Right lobe of liver (tissue), 4 donors: ENCODE measurements around the gene DUSP1.

Experiments used
- CTCF ChIP-seq, 4 donors: fragments of 200-600 bp in 3 of 4; fragments of 450-650 bp in 1 of 4; IDR thresholded peaks; one replicate each; pipeline versions ENCODE4 v1.5.1 to v1.8.0; 2016 to 2022; ENCODE audit warnings: antibody characterized with exemption in 4 of 4, mild to moderate bottlenecking in 2 of 4
- POLR2A ChIP-seq: fragments of 450-650 bp; IDR thresholded peaks from one replicate; pipeline ENCODE4 v1.6.1; 2017; ENCODE audit warnings: antibody characterized with exemption, mild to moderate bottlenecking
- donor health status: DM: no; HTN: no; CAD: no.
- donor health status: DM: no; HTN: no; CAD: no.
- donor health status: DM: no; HTN: yes; CAD: no.

- TF ChIP-seq CTCF (IDR thresholded peaks at IDR 0.05), result no peak
- TF ChIP-seq POLR2A, result no peak
These were observed 44.6 kb upstream of the DUSP1 start for GRCh38 chr5:172815631-172816030.
